ENCODE data around the gene CD247. TPM values are rescaled to one million over a fixed set of nuclear protein-coding genes. Genes with fewer than 3 reads are reported as not detected.
A peak's percentile ranks its signal among the peaks of the same experiment; 100 is the strongest.

The CD247 gene
- total and polyA plus RNA-seq, 2 of the 13 experiments (the other 11 are each of a cell fraction or from before 2014, with no cell fraction given): 0.20 TPM; not detected in 1

DNA sequence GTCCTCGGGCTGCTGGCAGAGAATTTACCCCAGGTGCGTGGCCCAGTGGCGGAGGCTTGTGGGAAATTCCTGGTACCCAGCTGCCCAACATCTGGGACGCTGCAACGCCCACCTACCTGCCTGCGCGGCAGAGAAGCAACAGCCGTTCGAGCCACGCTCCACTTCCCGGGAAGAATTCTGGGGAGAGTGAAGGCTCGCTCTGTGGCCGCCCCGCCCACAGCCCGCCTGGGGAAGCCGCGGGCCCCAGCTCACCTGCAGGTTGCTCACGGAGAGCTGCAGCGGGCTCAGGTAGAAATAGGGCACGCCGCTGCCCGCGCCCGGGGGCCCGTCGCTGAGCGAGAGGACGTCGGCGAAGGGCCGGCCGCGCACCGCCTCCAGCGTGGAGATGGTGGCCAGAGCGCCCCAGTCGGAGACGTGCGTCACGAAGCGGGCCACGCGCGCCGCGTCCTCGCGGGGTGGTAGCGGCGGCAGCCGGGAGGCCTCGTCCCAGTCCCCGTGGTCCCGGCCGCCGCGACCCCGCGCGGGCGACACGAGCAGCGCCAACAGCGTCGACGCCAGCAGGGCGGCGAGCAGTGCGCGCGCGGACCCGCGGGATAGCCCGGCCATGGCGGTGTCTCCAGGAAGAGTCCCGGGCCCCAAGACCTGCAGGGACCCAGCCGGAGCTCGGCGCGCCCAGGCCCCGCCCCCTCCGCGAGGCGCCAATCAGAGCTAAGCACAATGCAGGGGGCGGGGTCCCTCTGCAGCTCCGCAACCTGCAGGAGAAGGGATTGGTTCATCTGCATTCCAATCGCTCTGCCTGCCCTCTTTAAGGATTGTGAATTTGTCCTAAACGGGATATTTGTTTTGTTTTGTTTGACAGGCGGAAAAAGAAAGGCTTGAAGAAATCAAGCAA lies 35.1 kb upstream of the CD247 start, which contains the start of gene CREG1 (continued):
- TF ChIP-seq, protein P1, sequence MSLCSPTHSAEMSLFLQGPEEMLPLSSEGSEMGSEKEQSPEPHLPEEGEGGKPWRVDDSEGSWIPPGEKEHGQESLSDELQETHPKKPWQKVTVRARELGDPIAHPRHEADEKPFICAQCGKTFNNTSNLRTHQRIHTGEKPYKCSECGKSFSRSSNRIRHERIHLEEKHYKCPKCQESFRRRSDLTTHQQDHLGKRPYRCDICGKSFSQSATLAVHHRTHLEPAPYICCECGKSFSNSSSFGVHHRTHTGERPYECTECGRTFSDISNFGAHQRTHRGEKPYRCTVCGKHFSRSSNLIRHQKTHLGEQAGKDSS (CRISPR knock-in tag; IDR thresholded peaks at IDR 0.05; ENCODE audit: borderline replicate concordance, low read depth): no peak
- TF ChIP-seq MEIS1 (CRISPR knock-in tag; IDR thresholded peaks at IDR 0.05; ENCODE audit: borderline replicate concordance): no peak
- peak; percentile 25; the same call in 1 of the 2 replicates for TF ChIP-seq EED (CRISPR knock-in tag; IDR thresholded peaks at IDR 0.05)
- TF ChIP-seq ZNF607 (CRISPR knock-in tag; IDR thresholded peaks at IDR 0.05; ENCODE audit: borderline replicate concordance): peak; percentile 41
- TF ChIP-seq ZNF431 (CRISPR knock-in tag; IDR thresholded peaks at IDR 0.05; ENCODE audit: borderline replicate concordance, low read depth): peak; percentile 86; the same call in 1 of the 2 replicates
- TF ChIP-seq RORA (CRISPR knock-in tag; IDR thresholded peaks at IDR 0.05): no peak
- TF ChIP-seq ZNF367 (CRISPR knock-in tag; IDR thresholded peaks at IDR 0.05; ENCODE audit: borderline replicate concordance): peak; percentile 48; the same call in 1 of the 2 replicates
- no peak for TF ChIP-seq ZFP36L2 (CRISPR knock-in tag; IDR thresholded peaks at IDR 0.05)
- TF ChIP-seq, protein P2, sequence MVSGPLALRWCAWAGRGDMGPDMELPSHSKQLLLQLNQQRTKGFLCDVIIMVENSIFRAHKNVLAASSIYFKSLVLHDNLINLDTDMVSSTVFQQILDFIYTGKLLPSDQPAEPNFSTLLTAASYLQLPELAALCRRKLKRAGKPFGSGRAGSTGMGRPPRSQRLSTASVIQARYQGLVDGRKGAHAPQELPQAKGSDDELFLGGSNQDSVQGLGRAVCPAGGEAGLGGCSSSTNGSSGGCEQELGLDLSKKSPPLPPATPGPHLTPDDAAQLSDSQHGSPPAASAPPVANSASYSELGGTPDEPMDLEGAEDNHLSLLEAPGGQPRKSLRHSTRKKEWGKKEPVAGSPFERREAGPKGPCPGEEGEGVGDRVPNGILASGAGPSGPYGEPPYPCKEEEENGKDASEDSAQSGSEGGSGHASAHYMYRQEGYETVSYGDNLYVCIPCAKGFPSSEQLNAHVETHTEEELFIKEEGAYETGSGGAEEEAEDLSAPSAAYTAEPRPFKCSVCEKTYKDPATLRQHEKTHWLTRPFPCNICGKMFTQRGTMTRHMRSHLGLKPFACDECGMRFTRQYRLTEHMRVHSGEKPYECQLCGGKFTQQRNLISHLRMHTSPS (CRISPR knock-in tag; IDR thresholded peaks at IDR 0.05; ENCODE audit: low read depth): no peak
- TF ChIP-seq, protein P3, sequence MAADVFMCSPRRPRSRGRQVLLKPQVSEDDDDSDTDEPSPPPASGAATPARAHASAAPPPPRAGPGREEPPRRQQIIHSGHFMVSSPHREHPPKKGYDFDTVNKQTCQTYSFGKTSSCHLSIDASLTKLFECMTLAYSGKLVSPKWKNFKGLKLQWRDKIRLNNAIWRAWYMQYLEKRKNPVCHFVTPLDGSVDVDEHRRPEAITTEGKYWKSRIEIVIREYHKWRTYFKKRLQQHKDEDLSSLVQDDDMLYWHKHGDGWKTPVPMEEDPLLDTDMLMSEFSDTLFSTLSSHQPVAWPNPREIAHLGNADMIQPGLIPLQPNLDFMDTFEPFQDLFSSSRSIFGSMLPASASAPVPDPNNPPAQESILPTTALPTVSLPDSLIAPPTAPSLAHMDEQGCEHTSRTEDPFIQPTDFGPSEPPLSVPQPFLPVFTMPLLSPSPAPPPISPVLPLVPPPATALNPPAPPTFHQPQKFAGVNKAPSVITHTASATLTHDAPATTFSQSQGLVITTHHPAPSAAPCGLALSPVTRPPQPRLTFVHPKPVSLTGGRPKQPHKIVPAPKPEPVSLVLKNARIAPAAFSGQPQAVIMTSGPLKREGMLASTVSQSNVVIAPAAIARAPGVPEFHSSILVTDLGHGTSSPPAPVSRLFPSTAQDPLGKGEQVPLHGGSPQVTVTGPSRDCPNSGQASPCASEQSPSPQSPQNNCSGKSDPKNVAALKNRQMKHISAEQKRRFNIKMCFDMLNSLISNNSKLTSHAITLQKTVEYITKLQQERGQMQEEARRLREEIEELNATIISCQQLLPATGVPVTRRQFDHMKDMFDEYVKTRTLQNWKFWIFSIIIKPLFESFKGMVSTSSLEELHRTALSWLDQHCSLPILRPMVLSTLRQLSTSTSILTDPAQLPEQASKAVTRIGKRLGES (CRISPR knock-in tag; IDR thresholded peaks at IDR 0.05; ENCODE audit: borderline replicate concordance): peak; percentile 83; the same call in 1 of the 2 replicates
- no peak for TF ChIP-seq ZNF296 (CRISPR knock-in tag; conservative IDR thresholded peaks at IDR 0.05)
- no peak for TF ChIP-seq HNF4G (IDR thresholded peaks at IDR 0.05; ENCODE audit: borderline replicate concordance, low read depth, low read length)
- TF ChIP-seq HNF4G (CRISPR knock-in tag; IDR thresholded peaks at IDR 0.05; ENCODE audit: borderline replicate concordance, low read depth): 0 out of 2 replicates have a peak, but pooled peaks have one; percentile 49
- TF ChIP-seq ZNF256 (CRISPR knock-in tag; conservative IDR thresholded peaks at IDR 0.05): 0 out of 2 replicates have a peak, but pooled peaks have one; percentile 64
- no peak for TF ChIP-seq ZNF331 (CRISPR knock-in tag; IDR thresholded peaks at IDR 0.05)
- peak; percentile 67; the same call in 1 of the 2 replicates for TF ChIP-seq NFKB2 (CRISPR knock-in tag; IDR thresholded peaks at IDR 0.05; ENCODE audit: borderline replicate concordance)
- TF ChIP-seq, protein P4, sequence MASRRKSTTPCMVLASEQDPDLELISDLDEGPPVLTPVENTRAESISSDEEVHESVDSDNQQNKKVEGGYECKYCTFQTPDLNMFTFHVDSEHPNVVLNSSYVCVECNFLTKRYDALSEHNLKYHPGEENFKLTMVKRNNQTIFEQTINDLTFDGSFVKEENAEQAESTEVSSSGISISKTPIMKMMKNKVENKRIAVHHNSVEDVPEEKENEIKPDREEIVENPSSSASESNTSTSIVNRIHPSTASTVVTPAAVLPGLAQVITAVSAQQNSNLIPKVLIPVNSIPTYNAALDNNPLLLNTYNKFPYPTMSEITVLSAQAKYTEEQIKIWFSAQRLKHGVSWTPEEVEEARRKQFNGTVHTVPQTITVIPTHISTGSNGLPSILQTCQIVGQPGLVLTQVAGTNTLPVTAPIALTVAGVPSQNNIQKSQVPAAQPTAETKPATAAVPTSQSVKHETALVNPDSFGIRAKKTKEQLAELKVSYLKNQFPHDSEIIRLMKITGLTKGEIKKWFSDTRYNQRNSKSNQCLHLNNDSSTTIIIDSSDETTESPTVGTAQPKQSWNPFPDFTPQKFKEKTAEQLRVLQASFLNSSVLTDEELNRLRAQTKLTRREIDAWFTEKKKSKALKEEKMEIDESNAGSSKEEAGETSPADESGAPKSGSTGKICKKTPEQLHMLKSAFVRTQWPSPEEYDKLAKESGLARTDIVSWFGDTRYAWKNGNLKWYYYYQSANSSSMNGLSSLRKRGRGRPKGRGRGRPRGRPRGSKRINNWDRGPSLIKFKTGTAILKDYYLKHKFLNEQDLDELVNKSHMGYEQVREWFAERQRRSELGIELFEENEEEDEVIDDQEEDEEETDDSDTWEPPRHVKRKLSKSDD (CRISPR knock-in tag; IDR thresholded peaks at IDR 0.05; ENCODE audit: low read depth): peak; percentile 13; the same call in 1 of the 2 replicates
- no peak for TF ChIP-seq ZNF660 (CRISPR knock-in tag; IDR thresholded peaks at IDR 0.05; ENCODE audit: borderline replicate concordance, low read depth)
- 0 out of 2 replicates have a peak, but pooled peaks have one; percentile 46 for TF ChIP-seq BRD4 (CRISPR knock-in tag; IDR thresholded peaks at IDR 0.05)
- no peak for TF ChIP-seq PITX1 (CRISPR knock-in tag; IDR thresholded peaks at IDR 0.05)
